Liver (tissue), 9 donors: ENCODE measurements around the gene ASF1B. TPM values are rescaled to one million over a fixed set of nuclear protein-coding genes. Genes with fewer than 3 reads are reported as not detected.

Experiments
- DNase-seq: peaks from one replicate; pipeline ENCODE4 v3.0.0-alpha.2; 2017; ENCODE audit warnings: low spot score
- H3K27ac ChIP-seq, 2 donors: one replicate each; pipeline ENCODE4 v1.7.0; 2013; ENCODE audit warnings: inconsistent platforms in 2 of 2, low read length in 2 of 2, control low read depth in 1 of 2, low read depth in 1 of 2, mild to moderate bottlenecking in 1 of 2
- H3K27me3 ChIP-seq, 4 donors: one replicate each; pipeline versions ENCODE4 v1.6.1 to v1.7.0; 2013; ENCODE audit warnings: low read length in 3 of 4, inconsistent platforms in 1 of 4, mild to moderate bottlenecking in 1 of 4, moderate library complexity in 1 of 4; ENCODE audit not compliant: control insufficient read depth in 4 of 4, insufficient read depth in 4 of 4
- H3K36me3 ChIP-seq, 4 donors: one replicate each; pipeline versions ENCODE4 v1.6.1 to v1.7.0; 2013; ENCODE audit warnings: low read length in 3 of 4, mild to moderate bottlenecking in 3 of 4, low read depth in 1 of 4, moderate library complexity in 1 of 4; ENCODE audit not compliant: control insufficient read depth in 4 of 4, insufficient read depth in 3 of 4
- H3K4me1 ChIP-seq, 4 donors: one replicate each; pipeline versions ENCODE4 v1.6.1 to v1.7.0; 2013; ENCODE audit warnings: low read length in 3 of 4, mild to moderate bottlenecking in 3 of 4, moderate library complexity in 1 of 4; ENCODE audit not compliant: control insufficient read depth in 4 of 4, insufficient read depth in 4 of 4
- H3K4me3 ChIP-seq, 3 donors: one replicate each; pipeline versions ENCODE4 v1.6.1 to v1.7.0; 2013; ENCODE audit warnings: low read length in 3 of 3, control low read depth in 1 of 3, low read depth in 1 of 3, mild to moderate bottlenecking in 1 of 3
- H3K9ac ChIP-seq, 2 donors: one replicate each; pipeline ENCODE4 v1.7.0; 2013; ENCODE audit warnings: low read length in 2 of 2, mild to moderate bottlenecking in 2 of 2, moderate library complexity in 2 of 2, control low read depth in 1 of 2, low read depth in 1 of 2
- H3K9me3 ChIP-seq, 4 donors: one replicate each; pipeline versions ENCODE4 v1.6.1 to v1.7.0; 2013; ENCODE audit warnings: low read length in 3 of 4; ENCODE audit not compliant: control insufficient read depth in 4 of 4
- CTCF ChIP-seq: fragments of 150-350 bp; IDR thresholded peaks from 2 replicates; pipeline ENCODE4 v1.5.1; 2017; ENCODE audit warnings: improper control_type of control experiment, low read depth, low read length; ENCODE audit not compliant: missing input control
- EGR1 ChIP-seq, 2 donors: IDR thresholded peaks; 2 replicates each; pipeline ENCODE4 v1.6.1; 2016 to 2018; ENCODE audit warnings: antibody characterized with exemption in 2 of 2, low read depth in 2 of 2
- FOXA2 ChIP-seq: IDR thresholded peaks from 2 replicates; pipeline ENCODE4 v1.6.1; 2016; ENCODE audit warnings: antibody characterized with exemption
- GABPA ChIP-seq, 2 donors: IDR thresholded peaks in 1 of 2; conservative IDR thresholded peaks in 1 of 2; 2 replicates each; pipeline ENCODE4 v1.6.1; 2016; ENCODE audit warnings: antibody characterized with exemption in 2 of 2, mild to moderate bottlenecking in 1 of 2, moderate library complexity in 1 of 2
- HNF4A ChIP-seq, 2 donors: conservative IDR thresholded peaks; 2 replicates each; pipeline ENCODE4 v1.6.1; 2016; ENCODE audit warnings: antibody characterized with exemption in 2 of 2, mild to moderate bottlenecking in 2 of 2
- JUND ChIP-seq, 2 donors: IDR thresholded peaks; 2 replicates each; pipeline ENCODE4 v1.6.1; 2016; ENCODE audit warnings: antibody characterized with exemption in 2 of 2
- NR2F2 ChIP-seq: IDR thresholded peaks from 2 replicates; pipeline ENCODE4 v1.6.1; 2016; ENCODE audit warnings: antibody characterized with exemption
- RAD21 ChIP-seq, 2 donors: IDR thresholded peaks; 2 replicates each; pipeline ENCODE4 v1.6.1; 2016; ENCODE audit warnings: antibody characterized with exemption in 2 of 2, mild to moderate bottlenecking in 2 of 2
- REST ChIP-seq: IDR thresholded peaks from 2 replicates; pipeline ENCODE4 v1.6.1; 2016; ENCODE audit warnings: antibody characterized with exemption, mild to moderate bottlenecking
- RXRA ChIP-seq, 2 donors: IDR thresholded peaks; 2 replicates each; pipeline ENCODE4 v1.6.1; 2017 to 2018; ENCODE audit warnings: antibody characterized with exemption in 2 of 2, mild to moderate bottlenecking in 1 of 2
- SP1 ChIP-seq: IDR thresholded peaks from 2 replicates; pipeline ENCODE4 v1.6.1; 2018; ENCODE audit warnings: antibody characterized with exemption, mild to moderate bottlenecking
- YY1 ChIP-seq: IDR thresholded peaks from 2 replicates; pipeline ENCODE4 v1.6.1; 2016; ENCODE audit warnings: antibody characterized with exemption, mild to moderate bottlenecking
- ZBTB33 ChIP-seq: IDR thresholded peaks from 2 replicates; pipeline ENCODE4 v1.6.1; 2016; ENCODE audit warnings: antibody characterized with exemption
- WGBS: extraction: QIAGEN DNeasy Blood & Tissue Kit; methylation state at CpG from one replicate; pipeline ENCODE4 v1.1.7; 2013; 5-methylcytosine and 5-hydroxymethylcytosine counted together
- polyA plus RNA-seq, 2 donors: library from polyadenylated mRNA; stranded (reverse) in 1 of 2; unstranded in 1 of 2; fragments of 200-250 nt in 1 of 2; fragments of >200 nt in 1 of 2; fragmentation: Nextera tagmentation in 1 of 2; extraction: Ambion mirVana in 1 of 2; gene quantifications; one replicate each; pipeline versions ENCODE4 v1.2.1 to v1.2.3, GENCODE V29; 2013 to 2015
- total RNA-seq, 2 donors: library from RNA; depleted of rRNA; stranded (reverse); fragments of >200 nt; gene quantifications; one replicate each; pipeline ENCODE4 v1.2.3, GENCODE V29; 2014
- TF ChIP-seq, protein P1 (sequence below): IDR thresholded peaks from 2 replicates; pipeline ENCODE4 v1.6.1; 2016; ENCODE audit warnings: antibody characterized with exemption
- donor health status: healthy.
- donor health status: healthy.
- donor health status: healthy.
- donor health status: healthy.
- donor health status: healthy.

The ASF1B gene
- total and polyA plus RNA-seq, 4 donors = 0.25 to 20.5 (median 1.6) TPM

DNA sequence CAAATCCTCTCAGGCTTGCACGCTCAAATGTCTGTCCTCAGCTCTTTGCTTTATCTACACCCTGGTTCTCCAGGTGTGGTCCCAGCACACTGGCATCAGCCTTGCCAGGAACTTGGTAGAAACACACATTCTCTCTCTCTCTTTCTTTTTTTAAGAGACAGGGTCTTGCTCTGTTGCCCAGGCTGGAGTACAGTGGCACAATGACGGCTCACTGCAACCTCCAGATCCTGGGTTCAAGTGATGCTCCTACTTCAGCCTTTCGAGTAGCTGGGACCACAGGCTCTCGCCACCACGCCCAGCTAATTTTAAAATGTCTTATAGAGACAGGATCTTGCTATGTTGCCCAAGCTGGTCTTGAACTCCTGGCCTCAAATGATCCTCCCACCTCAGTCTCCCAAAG lies 48.8 kb upstream of the ASF1B start:
- Histone ChIP-seq H3K4me3 (no peak overlapping the region), H3K4me1 (no peaks in the 10 kb centered on the region), H3K27ac (no peak overlapping the region), H3K9ac (no peak overlapping the region), H3K36me3 (no peaks in the 10 kb centered on the region), H3K9me3 (no peaks in the 10 kb centered on the region), H3K27me3 (no peaks in the 10 kb centered on the region)
- WGBS = 94% methylated on average over 5 of the region's 5 CpGs
- DNase-seq = no peak
- TF ChIP-seq, protein P1, sequence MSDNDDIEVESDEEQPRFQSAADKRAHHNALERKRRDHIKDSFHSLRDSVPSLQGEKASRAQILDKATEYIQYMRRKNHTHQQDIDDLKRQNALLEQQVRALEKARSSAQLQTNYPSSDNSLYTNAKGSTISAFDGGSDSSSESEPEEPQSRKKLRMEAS = no peak
- no peak for TF ChIP-seq YY1
- no peak for TF ChIP-seq RAD21 (IDR thresholded peaks at IDR 0.05)
- no peak for TF ChIP-seq JUND (IDR thresholded peaks at IDR 0.05)
- no peak for TF ChIP-seq HNF4A (conservative IDR thresholded peaks at IDR 0.05)
- TF ChIP-seq GABPA (IDR thresholded peaks at IDR 0.05 in 1 of 2, conservative IDR thresholded peaks at IDR 0.05 in 1 of 2) = no peak
- no peak for TF ChIP-seq REST
- no peak for TF ChIP-seq ZBTB33
- no peak for TF ChIP-seq NR2F2
- TF ChIP-seq EGR1 (IDR thresholded peaks at IDR 0.05; ENCODE audit: low read depth in 2 of 2) = no peak
- TF ChIP-seq FOXA2 = no peak
- TF ChIP-seq CTCF = no peak
- TF ChIP-seq RXRA (IDR thresholded peaks at IDR 0.05) = no peak

GRCh38 chr19:14183741-14184350 lies 47.5 kb upstream of the ASF1B start:
- Histone ChIP-seq H3K36me3 (no peaks in the 10 kb centered on the region), H3K4me3 (no peak overlapping the region), H3K9ac (no peak overlapping the region), H3K9me3 (no peaks in the 10 kb centered on the region), H3K27ac (no peak overlapping the region), H3K27me3 (no peaks in the 10 kb centered on the region), H3K4me1 (no peaks in the 10 kb centered on the region)
- no peak for DNase-seq
- no peak for TF ChIP-seq SP1
- WGBS = 83% methylated on average over 14 of the region's 14 CpGs
